ENCODE measurements around the gene ATL1.

The ATL1 gene

DNA sequence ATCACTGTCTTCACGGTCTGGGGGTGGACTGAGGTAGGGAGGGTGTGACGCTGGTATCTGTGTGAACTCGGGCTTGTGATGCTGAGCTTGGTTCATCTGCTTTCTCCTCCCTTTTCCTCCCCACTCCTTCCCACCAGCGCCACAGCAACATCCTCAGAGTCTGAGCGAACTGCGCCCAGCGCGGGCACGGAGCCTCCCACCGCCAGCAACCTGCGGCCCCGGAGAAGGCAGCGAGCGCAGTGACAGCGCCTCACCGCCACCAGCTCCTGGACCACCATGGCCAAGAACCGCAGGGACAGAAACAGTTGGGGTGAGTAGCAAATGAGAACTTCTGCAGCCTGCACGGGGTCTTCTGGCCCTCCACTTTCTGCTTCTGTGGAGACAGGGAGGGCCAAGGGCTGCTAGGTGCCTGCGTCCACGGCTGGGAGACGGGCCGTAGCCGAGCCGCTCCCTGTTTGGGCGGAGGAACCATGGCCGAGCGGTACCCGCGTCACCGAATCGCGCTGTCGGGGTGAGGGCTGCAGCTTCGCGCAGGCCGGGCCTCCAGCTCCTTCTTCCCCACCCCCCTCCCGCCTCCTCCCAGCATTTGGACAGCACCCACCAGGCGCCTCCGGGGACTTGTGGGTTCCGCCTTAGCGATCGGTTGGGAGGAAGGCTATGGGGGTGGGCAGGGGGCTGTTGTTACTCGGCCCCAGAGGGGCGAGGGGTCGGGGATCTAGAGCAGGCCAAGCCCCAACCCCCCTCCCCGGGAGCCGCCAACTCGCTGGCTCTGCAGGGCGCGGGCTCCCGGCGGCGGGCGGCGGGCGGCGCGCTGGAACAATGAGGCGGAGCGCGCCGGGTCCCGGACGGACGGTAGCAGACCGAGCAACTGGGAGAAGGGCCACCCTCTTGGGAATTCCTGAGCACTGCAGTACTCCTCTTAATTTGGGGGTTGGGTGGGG, at the start of gene ATL1:
ATL1 (plus strand) TSS at position 156 of the 941 bp plus-strand sequence; CDS start at position 277, 121 bp downstream.
- POLR2A ChIA-PET: interaction anchor here (0.6 to 2.1 kb wide), 11 partner anchors 11 to 708 kb away, joined by 3 to 8 read pairs (median 4); partner anchors contain the start of genes SAV1 and VCPKMT
- DNase-seq (ENCODE audit: extremely low spot score): peak; percentile 66
- no peak for TF ChIP-seq ELF4 (IDR thresholded peaks at IDR 0.05)
- CTCF ChIA-PET: interaction anchor here (0.7 kb wide), 1 partner anchor 217 kb away, joined by 3 read pairs; no protein-coding TSS in a partner anchor

DNA sequence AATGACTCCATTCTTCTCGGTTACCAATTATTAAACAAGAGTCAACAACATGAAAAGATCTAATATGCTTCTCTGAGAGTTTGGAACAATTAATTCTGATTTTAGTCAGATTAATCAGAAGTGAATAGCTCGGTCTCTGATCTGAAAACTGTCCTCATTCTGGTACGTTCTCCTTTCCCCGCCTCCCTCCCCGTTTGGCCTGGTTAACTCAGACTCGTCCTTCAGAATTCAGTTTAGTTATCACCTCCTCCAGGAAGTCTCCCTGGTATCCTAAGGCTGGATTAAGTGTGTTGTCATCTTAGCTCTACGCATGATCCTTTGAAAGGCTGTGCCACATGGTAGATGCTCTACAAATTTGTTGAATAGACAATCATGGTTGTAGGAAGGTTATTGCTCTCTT, 49.8 kb upstream of the ATL1 start:
- no peak for DNase-seq (ENCODE audit: extremely low spot score)
- CTCF ChIA-PET: no interaction called here
- TF ChIP-seq NFRKB (IDR thresholded peaks at IDR 0.05) (no peak), L3MBTL2 (conservative IDR thresholded peaks at IDR 0.05) (no peak), FOXK2 (IDR thresholded peaks at IDR 0.05) (no peak)
- POLR2A ChIA-PET: no interaction called here

DNA sequence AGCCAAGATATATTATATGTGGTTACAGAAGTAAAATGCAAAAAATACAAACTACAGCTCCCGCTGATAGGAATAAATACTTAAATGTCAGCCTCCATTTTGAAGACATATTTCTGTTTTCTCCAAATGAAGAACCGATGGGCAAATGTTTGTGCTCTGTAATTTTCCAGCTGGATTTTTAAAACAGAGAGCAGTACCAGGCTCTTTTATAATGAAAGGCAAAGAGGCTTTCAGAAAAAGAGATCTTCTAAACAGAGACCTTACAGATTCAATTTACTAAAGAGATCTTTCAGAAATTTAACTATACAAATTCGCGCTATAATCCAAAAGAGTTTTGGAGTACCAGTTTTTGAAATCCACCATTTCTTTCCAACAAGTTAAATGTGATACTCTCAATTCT, 47.5 kb upstream of the ATL1 start:
- TF ChIP-seq ZNF384 (IDR thresholded peaks at IDR 0.05): no peak
- no peak for TF ChIP-seq FOXA1 (IDR thresholded peaks at IDR 0.05)
- no peak for TF ChIP-seq ELF4 (IDR thresholded peaks at IDR 0.05)
- TF ChIP-seq ARNT (IDR thresholded peaks at IDR 0.05): no peak
- no peak for TF ChIP-seq L3MBTL2 (conservative IDR thresholded peaks at IDR 0.05)
- TF ChIP-seq BHLHE40 (IDR thresholded peaks at IDR 0.05; ENCODE audit: borderline replicate concordance): no peak
- no peak for TF ChIP-seq NFRKB (IDR thresholded peaks at IDR 0.05)
- TF ChIP-seq LEF1 (IDR thresholded peaks at IDR 0.05; ENCODE audit: borderline replicate concordance): no peak
- no peak for TF ChIP-seq TARDBP (IDR thresholded peaks at IDR 0.05)
- TF ChIP-seq FOXM1 (IDR thresholded peaks at IDR 0.05; ENCODE audit: borderline replicate concordance): no peak
- TF ChIP-seq HDGF (IDR thresholded peaks at IDR 0.05; ENCODE audit: borderline replicate concordance): no peak
- TF ChIP-seq, protein P1, sequence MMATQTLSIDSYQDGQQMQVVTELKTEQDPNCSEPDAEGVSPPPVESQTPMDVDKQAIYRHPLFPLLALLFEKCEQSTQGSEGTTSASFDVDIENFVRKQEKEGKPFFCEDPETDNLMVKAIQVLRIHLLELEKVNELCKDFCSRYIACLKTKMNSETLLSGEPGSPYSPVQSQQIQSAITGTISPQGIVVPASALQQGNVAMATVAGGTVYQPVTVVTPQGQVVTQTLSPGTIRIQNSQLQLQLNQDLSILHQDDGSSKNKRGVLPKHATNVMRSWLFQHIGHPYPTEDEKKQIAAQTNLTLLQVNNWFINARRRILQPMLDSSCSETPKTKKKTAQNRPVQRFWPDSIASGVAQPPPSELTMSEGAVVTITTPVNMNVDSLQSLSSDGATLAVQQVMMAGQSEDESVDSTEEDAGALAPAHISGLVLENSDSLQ (IDR thresholded peaks at IDR 0.05): no peak
- no peak for TF ChIP-seq FOXK2 (IDR thresholded peaks at IDR 0.05)
- TF ChIP-seq CTBP1 (IDR thresholded peaks at IDR 0.05; ENCODE audit: borderline replicate concordance): no peak
- no peak for TF ChIP-seq SP1 (IDR thresholded peaks at IDR 0.05)
- no peak for TF ChIP-seq SUZ12 (IDR thresholded peaks at IDR 0.05)
- no peak for DNase-seq (ENCODE audit: extremely low spot score)
- POLR2A ChIA-PET: no interaction called here
- CTCF ChIA-PET: no interaction called here

DNA sequence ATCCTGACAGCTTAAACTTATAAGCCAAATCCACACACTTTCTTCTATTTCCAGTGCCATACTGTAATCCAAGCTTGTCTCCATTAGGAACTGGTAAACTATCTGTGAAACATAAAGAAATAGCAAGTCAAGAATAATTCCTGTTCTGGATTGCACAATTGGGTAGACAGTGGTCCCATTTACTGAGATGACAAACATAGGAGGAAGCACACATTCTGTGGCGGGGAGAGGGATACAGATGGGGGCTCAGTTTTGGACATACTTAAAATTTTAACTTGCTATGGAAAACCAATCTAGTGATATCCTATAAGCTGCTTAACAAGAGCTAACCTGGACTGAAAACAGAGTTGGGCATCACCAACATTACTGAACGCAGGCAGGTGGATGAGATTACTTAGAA, 43.9 kb upstream of the ATL1 start:
- POLR2A ChIA-PET: no interaction called here
- TF ChIP-seq FOXA1 (IDR thresholded peaks at IDR 0.05) (no peak), LEF1 (IDR thresholded peaks at IDR 0.05; ENCODE audit: borderline replicate concordance) (no peak), ELF4 (IDR thresholded peaks at IDR 0.05) (no peak), TARDBP (IDR thresholded peaks at IDR 0.05) (no peak), FOXK2 (IDR thresholded peaks at IDR 0.05) (no peak), SUZ12 (IDR thresholded peaks at IDR 0.05) (no peak), SP1 (IDR thresholded peaks at IDR 0.05) (no peak), HDGF (IDR thresholded peaks at IDR 0.05; ENCODE audit: borderline replicate concordance) (no peak), CTBP1 (IDR thresholded peaks at IDR 0.05; ENCODE audit: borderline replicate concordance) (no peak), ARNT (IDR thresholded peaks at IDR 0.05) (no peak), BHLHE40 (IDR thresholded peaks at IDR 0.05; ENCODE audit: borderline replicate concordance) (no peak), FOXM1 (IDR thresholded peaks at IDR 0.05; ENCODE audit: borderline replicate concordance) (no peak)
- TF ChIP-seq, protein P1 (IDR thresholded peaks at IDR 0.05): no peak
- no peak for DNase-seq (ENCODE audit: extremely low spot score)
- CTCF ChIA-PET: no interaction called here

DNA sequence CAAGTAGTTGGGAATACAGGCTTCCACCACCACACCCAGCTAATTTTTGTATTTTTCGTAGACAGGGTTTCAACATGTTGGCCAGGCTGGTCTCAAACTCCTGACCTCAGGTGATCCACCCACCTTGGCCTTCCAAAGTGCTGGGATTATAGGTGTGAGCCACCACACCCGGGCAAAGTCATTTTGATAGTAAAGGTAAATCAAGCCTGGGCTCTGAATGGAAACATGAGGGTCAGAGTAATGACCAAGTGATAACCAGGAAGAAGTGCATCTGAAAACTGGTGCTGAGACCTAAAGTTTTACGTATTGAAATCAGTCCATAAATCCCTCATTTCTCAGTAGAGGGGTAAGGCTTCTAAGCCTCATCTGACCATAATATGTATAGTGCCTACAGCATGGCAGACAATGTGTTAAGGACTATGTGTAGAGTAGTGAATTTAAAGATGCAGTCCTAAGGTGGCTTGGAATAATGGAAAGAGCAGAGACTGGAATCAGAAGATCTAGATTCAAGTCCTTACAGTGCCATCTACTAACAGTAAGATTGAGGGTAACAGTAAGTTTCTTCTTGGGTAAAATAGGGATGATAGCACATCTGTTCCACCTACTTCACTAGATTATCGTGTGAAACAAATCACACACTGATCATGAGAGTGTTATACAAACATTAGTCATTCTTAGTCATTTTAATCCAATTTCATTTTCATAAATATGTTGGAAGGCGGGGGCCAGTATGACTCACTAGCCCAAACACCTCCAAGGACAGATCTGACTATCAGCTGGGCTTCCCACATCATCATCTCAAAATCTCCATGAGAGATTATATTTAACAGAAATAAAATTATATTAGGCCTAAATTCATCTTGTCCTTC, 38.8 kb upstream of the ATL1 start:
- POLR2A ChIA-PET: no interaction called here
- CTCF ChIA-PET: no interaction called here
- no peak for DNase-seq (ENCODE audit: extremely low spot score)
- TF ChIP-seq FOXK2 (IDR thresholded peaks at IDR 0.05) (no peak), ELF4 (IDR thresholded peaks at IDR 0.05) (no peak), BHLHE40 (IDR thresholded peaks at IDR 0.05; ENCODE audit: borderline replicate concordance) (no peak), FOXM1 (IDR thresholded peaks at IDR 0.05; ENCODE audit: borderline replicate concordance) (no peak), L3MBTL2 (conservative IDR thresholded peaks at IDR 0.05) (no peak), CTBP1 (IDR thresholded peaks at IDR 0.05; ENCODE audit: borderline replicate concordance) (no peak), FOXA1 (IDR thresholded peaks at IDR 0.05) (no peak)

DNA sequence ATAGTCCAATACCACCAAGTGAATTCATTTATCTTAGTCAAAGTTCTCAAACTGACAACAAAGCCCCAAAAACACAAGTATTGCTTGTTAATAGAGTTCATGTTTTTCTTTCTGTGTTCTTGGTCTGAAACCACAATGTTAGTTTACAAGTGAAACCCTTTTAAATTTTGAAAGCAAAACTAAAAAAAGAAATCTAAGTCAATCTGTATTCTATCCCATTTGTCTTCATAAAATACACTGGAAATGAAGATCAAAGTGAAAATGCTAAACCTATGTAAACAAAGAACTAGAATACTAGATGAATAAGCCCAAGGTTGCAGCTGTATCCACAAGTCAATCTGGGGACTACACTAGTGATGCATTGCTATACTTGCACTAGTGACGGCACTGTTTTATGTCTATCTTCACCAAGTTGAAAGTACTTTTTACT, 38.0 kb upstream of the ATL1 start:
- ChIA-PET CTCF (interaction anchor here (0.6 kb wide), 2 partner anchors 95 to 417 kb away, joined by 4 to 6 read pairs; no protein-coding TSS in a partner anchor), POLR2A (no interaction called here)
- no peak for DNase-seq (ENCODE audit: extremely low spot score)
- TF ChIP-seq SP1 (IDR thresholded peaks at IDR 0.05) (no peak), ARNT (IDR thresholded peaks at IDR 0.05) (no peak), NFRKB (IDR thresholded peaks at IDR 0.05) (no peak), CTBP1 (IDR thresholded peaks at IDR 0.05; ENCODE audit: borderline replicate concordance) (no peak), FOXK2 (IDR thresholded peaks at IDR 0.05) (no peak), BHLHE40 (IDR thresholded peaks at IDR 0.05; ENCODE audit: borderline replicate concordance) (no peak), HDGF (IDR thresholded peaks at IDR 0.05; ENCODE audit: borderline replicate concordance) (no peak), FOXA1 (IDR thresholded peaks at IDR 0.05) (no peak), ELF4 (IDR thresholded peaks at IDR 0.05) (no peak)

Data from HEK293T (cell line).